HEK293 (cell line): ENCODE data around the gene LTO1.

Experiments
- CTCF ChIA-PET: fragments of 350-600 bp; formaldehyde crosslinking; extraction: SDS; loops from one replicate; lab custom pipeline; 2021; ENCODE audit warnings: antibody characterized with exemption; lab: Yijun Ruan, JAX
- POLR2A ChIA-PET: fragments of 300-600 bp; formaldehyde crosslinking; extraction: SDS; loops from one replicate; lab custom pipeline; 2020; ENCODE audit warnings: antibody characterized with exemption, inconsistent platforms; lab: Yijun Ruan, JAX
- H3K27ac ChIP-seq: fragments of 200-500 bp; sonication (Bioruptor generic); 2 replicates; pipeline ENCODE4 v1.5.1; 2014; ENCODE audit warnings: low read depth, low read length, control low read depth, inconsistent platforms; ENCODE audit errors: extremely low read depth
- H3K36me3 ChIP-seq, 2 experiments: fragments of 200-500 bp in 1 of 2; sonication (Bioruptor generic) in 1 of 2; 1 replicate in 1 of 2; 2 replicates in 1 of 2; pipeline ENCODE4 v1.5.1; 2014 to 2017; ENCODE audit warnings: inconsistent platforms in 2 of 2, low read length in 2 of 2; ENCODE audit not compliant: control insufficient read depth in 2 of 2, insufficient read depth in 1 of 2
- H3K4me1 ChIP-seq: fragments of 200-500 bp; sonication (Bioruptor generic); 2 replicates; pipeline ENCODE4 v1.5.1; 2014; ENCODE audit warnings: mild to moderate bottlenecking, low read length, inconsistent platforms; ENCODE audit not compliant: control insufficient read depth, insufficient read depth
- H3K4me3 ChIP-seq: 2 replicates; pipeline ENCODE4 v1.5.1; 2011; ENCODE audit warnings: low read depth, mild to moderate bottlenecking, control low read depth, low read length, moderate library complexity
- H3K9me3 ChIP-seq: fragments of 200-500 bp; sonication (Bioruptor generic); 2 replicates; pipeline ENCODE4 v1.5.1; 2014; ENCODE audit warnings: low read depth, low read length, inconsistent platforms; ENCODE audit not compliant: control insufficient read depth, insufficient read depth
- RBAK ChIP-seq: fragments of 450-650 bp; formaldehyde crosslinking; IDR thresholded peaks from 2 replicates; pipeline ENCODE4 v1.5.1; 2016; ENCODE audit warnings: missing biosample characterization, missing genetic modification characterization
- ZBTB8A ChIP-seq: fragments of 450-650 bp; formaldehyde crosslinking; IDR thresholded peaks from 2 replicates; pipeline ENCODE4 v1.5.1; 2016; ENCODE audit warnings: missing biosample characterization, missing genetic modification characterization
- ZNF133 ChIP-seq: fragments of 450-650 bp; formaldehyde crosslinking; IDR thresholded peaks from 2 replicates; pipeline ENCODE4 v1.5.1; 2016; ENCODE audit warnings: missing biosample characterization, missing genetic modification characterization
- ZNF239 ChIP-seq: fragments of 450-650 bp; formaldehyde crosslinking; IDR thresholded peaks from 2 replicates; pipeline ENCODE4 v1.5.1; 2016; ENCODE audit warnings: missing biosample characterization, missing genetic modification characterization
- ZNF26 ChIP-seq: fragments of 450-650 bp; formaldehyde crosslinking; IDR thresholded peaks from 2 replicates; pipeline ENCODE4 v1.5.1; 2016; ENCODE audit warnings: missing biosample characterization, missing genetic modification characterization
- ZNF394 ChIP-seq: fragments of 450-650 bp; formaldehyde crosslinking; IDR thresholded peaks from 2 replicates; pipeline ENCODE4 v1.5.1; 2016; ENCODE audit warnings: missing biosample characterization, missing genetic modification characterization, mild to moderate bottlenecking, moderate library complexity, borderline replicate concordance
- ZNF416 ChIP-seq: fragments of 450-650 bp; formaldehyde crosslinking; IDR thresholded peaks from 2 replicates; pipeline ENCODE4 v1.5.1; 2016; ENCODE audit warnings: missing biosample characterization, missing genetic modification characterization
- ZNF423 ChIP-seq: fragments of 450-650 bp; formaldehyde crosslinking; IDR thresholded peaks from 2 replicates; pipeline ENCODE4 v1.5.1; 2016; ENCODE audit warnings: missing biosample characterization, missing genetic modification characterization
- ZNF776 ChIP-seq: fragments of 450-650 bp; formaldehyde crosslinking; IDR thresholded peaks from 2 replicates; pipeline ENCODE4 v1.5.0; 2017; ENCODE audit warnings: missing biosample characterization, missing genetic modification characterization, borderline replicate concordance
- ZSCAN18 ChIP-seq: fragments of 450-650 bp; formaldehyde crosslinking; IDR thresholded peaks from 2 replicates; pipeline ENCODE4 v1.5.1; 2016; ENCODE audit warnings: missing biosample characterization, missing genetic modification characterization
- TF ChIP-seq, protein P1 (sequence below): fragments of 450-650 bp; formaldehyde crosslinking; conservative IDR thresholded peaks from 2 replicates; pipeline ENCODE4 v1.5.1; 2016; ENCODE audit warnings: low read depth, missing biosample characterization, missing genetic modification characterization
- TF ChIP-seq, protein P2 (sequence below): fragments of 450-650 bp; formaldehyde crosslinking; IDR thresholded peaks from 2 replicates; pipeline ENCODE4 v1.5.1; 2016; ENCODE audit warnings: missing biosample characterization, missing genetic modification characterization
- TF ChIP-seq, protein P3 (sequence below): fragments of 450-650 bp; formaldehyde crosslinking; conservative IDR thresholded peaks from 2 replicates; pipeline ENCODE4 v1.5.1; 2016; ENCODE audit warnings: low read depth, missing biosample characterization, missing genetic modification characterization

LTO1 gene

GRCh38 chr11:69667619-69668604 is 7.2 kb downstream of the LTO1 start (continued):
- TF ChIP-seq ZNF394 (no peak), ZNF239 (tag by site-specific recombination) (no peak)
- TF ChIP-seq, protein P1, sequence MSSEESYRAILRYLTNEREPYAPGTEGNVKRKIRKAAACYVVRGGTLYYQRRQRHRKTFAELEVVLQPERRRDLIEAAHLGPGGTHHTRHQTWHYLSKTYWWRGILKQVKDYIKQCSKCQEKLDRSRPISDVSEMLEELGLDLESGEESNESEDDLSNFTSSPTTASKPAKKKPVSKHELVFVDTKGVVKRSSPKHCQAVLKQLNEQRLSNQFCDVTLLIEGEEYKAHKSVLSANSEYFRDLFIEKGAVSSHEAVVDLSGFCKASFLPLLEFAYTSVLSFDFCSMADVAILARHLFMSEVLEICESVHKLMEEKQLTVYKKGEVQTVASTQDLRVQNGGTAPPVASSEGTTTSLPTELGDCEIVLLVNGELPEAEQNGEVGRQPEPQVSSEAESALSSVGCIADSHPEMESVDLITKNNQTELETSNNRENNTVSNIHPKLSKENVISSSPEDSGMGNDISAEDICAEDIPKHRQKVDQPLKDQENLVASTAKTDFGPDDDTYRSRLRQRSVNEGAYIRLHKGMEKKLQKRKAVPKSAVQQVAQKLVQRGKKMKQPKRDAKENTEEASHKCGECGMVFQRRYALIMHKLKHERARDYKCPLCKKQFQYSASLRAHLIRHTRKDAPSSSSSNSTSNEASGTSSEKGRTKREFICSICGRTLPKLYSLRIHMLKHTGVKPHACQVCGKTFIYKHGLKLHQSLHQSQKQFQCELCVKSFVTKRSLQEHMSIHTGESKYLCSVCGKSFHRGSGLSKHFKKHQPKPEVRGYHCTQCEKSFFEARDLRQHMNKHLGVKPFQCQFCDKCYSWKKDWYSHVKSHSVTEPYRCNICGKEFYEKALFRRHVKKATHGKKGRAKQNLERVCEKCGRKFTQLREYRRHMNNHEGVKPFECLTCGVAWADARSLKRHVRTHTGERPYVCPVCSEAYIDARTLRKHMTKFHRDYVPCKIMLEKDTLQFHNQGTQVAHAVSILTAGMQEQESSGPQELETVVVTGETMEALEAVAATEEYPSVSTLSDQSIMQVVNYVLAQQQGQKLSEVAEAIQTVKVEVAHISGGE (tag by site-specific recombination): no peak

GRCh38 chr11:69666752-69667536 is 8.2 kb downstream of the LTO1 start:
- no peak overlapping the region for H3K4me3 ChIP-seq
- H3K36me3 ChIP-seq: peaks cover 0 to 83% of the 10 kb centered on the region in 2 experiments; a peak in 2 of 3 replicates
- H3K9me3 ChIP-seq: no peaks in the 10 kb centered on the region
- H3K27ac ChIP-seq: no peak overlapping the region
- TF ChIP-seq, protein P2, sequence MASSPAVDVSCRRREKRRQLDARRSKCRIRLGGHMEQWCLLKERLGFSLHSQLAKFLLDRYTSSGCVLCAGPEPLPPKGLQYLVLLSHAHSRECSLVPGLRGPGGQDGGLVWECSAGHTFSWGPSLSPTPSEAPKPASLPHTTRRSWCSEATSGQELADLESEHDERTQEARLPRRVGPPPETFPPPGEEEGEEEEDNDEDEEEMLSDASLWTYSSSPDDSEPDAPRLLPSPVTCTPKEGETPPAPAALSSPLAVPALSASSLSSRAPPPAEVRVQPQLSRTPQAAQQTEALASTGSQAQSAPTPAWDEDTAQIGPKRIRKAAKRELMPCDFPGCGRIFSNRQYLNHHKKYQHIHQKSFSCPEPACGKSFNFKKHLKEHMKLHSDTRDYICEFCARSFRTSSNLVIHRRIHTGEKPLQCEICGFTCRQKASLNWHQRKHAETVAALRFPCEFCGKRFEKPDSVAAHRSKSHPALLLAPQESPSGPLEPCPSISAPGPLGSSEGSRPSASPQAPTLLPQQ: no peak
- TF ChIP-seq RBAK (no peak), ZNF423 (tag by site-specific recombination) (no peak), ZNF26 (tag by site-specific recombination) (no peak), ZNF133 (tag by site-specific recombination) (no peak), ZNF776 (tag by site-specific recombination) (no peak), ZNF416 (tag by site-specific recombination) (no peak), ZSCAN18 (no peak), ZBTB8A (tag by site-specific recombination) (no peak)
- TF ChIP-seq, protein P3, sequence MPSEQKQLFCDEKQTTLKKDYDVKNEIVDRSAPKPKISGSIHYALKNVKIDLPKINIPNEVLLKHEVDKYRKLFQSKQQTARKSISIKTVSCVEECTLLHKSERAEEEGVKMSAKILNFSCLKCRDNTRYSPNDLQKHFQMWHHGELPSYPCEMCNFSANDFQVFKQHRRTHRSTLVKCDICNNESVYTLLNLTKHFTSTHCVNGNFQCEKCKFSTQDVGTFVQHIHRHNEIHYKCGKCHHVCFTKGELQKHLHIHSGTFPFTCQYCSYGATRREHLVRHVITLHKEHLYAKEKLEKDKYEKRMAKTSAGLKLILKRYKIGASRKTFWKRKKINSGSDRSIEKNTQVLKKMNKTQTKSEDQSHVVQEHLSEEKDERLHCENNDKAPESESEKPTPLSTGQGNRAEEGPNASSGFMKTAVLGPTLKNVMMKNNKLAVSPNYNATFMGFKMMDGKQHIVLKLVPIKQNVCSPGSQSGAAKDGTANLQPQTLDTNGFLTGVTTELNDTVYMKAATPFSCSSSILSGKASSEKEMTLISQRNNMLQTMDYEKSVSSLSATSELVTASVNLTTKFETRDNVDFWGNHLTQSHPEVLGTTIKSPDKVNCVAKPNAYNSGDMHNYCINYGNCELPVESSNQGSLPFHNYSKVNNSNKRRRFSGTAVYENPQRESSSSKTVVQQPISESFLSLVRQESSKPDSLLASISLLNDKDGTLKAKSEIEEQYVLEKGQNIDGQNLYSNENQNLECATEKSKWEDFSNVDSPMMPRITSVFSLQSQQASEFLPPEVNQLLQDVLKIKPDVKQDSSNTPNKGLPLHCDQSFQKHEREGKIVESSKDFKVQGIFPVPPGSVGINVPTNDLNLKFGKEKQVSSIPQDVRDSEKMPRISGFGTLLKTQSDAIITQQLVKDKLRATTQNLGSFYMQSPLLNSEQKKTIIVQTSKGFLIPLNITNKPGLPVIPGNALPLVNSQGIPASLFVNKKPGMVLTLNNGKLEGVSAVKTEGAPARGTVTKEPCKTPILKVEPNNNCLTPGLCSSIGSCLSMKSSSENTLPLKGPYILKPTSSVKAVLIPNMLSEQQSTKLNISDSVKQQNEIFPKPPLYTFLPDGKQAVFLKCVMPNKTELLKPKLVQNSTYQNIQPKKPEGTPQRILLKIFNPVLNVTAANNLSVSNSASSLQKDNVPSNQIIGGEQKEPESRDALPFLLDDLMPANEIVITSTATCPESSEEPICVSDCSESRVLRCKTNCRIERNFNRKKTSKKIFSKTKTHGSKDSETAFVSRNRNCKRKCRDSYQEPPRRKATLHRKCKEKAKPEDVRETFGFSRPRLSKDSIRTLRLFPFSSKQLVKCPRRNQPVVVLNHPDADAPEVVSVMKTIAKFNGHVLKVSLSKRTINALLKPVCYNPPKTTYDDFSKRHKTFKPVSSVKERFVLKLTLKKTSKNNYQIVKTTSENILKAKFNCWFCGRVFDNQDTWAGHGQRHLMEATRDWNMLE (tag by site-specific recombination): no peak
- H3K4me1 ChIP-seq: peaks cover 4% of the 10 kb centered on the region; the same call in 1 of the 2 replicates
- ChIA-PET CTCF (interaction anchor here (0.6 to 5.2 kb wide), 4 partner anchors 18 to 568 kb away, joined by 3 to 52 read pairs (median 4); no protein-coding TSS in a partner anchor), POLR2A (interaction anchor here (0.9 kb wide), 1 partner anchor 8 kb away, joined by 4 read pairs; the partner anchor contains the start of gene LTO1)
